Stimulated activated CD8-positive, alpha-beta memory T cell treated with anti-CD3 and anti-CD28 coated beads, Interleukin-15, amount 100 ng/mL, for 48 hours (primary cell): ENCODE data around the gene GTF3C1.

Experiments
- DNase-seq, 2 donors: peaks; one replicate each; pipeline ENCODE4 v3.0.0-alpha.2; 2020; ENCODE audit warnings: low read depth in 2 of 2

GTF3C1 gene

DNA sequence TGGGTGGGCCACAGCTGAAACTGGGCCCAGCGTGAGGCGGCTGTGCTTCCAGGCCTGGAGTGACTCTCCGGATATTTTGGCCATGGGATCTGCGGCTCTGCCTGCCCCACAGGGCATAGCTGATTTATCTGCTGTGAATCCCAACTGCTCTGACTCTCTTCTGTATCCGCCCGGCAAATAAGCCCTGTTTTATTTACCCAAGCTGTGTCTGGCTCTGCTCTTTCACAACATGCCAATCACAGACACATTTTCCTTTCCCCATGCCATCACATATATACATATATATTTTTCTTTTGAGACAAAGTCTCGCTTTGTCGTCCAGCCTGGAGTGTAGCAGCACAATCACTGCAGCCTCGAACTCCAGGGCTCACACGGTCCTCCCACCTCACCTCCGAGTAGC lies 33.3 kb downstream of the GTF3C1 start:
- no peak for DNase-seq

DNA sequence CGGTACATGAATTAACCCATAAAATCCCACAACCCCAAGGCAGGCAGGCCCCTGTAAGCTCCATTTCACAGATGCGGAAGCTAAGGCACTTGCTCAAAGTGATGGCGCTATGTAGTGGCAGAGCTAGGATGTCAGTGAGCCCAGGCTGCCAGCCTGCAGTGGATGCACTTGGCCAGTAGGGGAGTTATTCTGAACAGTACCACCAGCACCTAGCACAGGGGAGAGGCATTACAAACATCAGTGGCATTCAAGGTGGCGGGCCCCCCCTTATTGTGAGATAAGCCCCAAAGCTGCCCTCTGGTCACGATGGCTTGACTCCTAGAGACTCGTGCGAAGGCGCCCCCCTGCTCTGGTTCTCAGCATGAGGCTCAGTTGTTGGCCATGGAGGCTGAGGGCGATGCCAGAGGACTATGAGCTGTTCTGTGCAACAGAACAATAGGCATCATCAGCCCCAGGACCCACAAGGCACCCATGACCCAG lies 33.8 kb downstream of the GTF3C1 start:
- DNase-seq = no peak

DNA sequence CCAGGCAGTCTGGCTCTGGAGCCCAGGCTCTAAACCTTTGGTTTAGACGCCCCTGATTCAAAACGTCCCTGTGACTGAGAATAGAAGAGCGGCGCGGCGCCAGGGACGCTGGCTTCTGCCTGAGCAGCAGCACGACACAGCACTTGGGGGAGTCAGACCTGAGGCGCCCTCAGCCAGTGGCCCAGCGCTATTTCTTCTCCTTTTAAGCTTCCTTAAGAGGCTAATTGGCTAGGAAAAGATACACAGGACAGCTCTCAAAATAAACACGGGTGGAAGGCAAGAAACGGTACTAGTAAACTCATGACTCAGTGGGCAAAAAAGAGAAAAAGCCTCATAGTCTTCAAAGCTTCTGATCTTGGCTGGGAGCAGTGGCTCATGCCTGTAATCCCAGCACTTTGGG lies 34.9 kb downstream of the GTF3C1 start:
- no peak for DNase-seq

DNA sequence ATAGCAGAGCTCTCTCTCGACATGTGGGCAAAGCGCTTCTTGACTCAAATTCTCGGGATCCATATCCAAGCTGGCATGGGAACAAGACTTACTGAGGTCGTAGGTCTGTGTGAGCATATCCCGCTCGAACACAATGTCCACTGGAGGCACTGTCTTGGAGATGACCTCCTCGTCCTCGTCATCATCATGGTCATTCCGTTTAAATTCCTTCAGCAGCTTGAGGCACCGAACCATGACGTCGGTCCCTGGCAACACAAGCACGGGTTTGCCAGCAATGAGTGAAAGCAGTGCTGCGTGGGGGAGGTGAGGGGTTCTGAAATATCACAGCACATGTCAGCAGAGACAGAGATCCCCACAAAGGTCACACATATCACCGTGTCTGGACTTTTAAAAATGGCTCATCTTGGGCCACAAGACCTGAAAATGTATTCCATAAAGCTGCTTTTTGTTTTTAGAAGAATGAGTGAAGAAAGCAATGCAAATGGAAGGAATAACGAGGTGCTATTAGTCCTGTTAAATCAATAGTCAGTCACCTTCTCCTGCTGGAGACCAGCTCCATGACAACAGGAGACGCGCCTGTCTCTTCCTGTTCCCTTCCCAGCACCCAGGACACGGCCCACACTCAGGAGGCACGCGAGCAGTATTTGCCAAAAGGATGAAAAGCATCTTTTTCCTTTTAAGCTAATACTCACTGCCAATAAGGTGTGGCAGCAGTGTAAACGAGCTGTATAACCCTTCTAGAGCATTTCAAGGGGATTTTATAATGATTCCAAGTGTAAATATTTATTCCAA lies 37.9 kb downstream of the GTF3C1 start:
- DNase-seq = no peak

DNA sequence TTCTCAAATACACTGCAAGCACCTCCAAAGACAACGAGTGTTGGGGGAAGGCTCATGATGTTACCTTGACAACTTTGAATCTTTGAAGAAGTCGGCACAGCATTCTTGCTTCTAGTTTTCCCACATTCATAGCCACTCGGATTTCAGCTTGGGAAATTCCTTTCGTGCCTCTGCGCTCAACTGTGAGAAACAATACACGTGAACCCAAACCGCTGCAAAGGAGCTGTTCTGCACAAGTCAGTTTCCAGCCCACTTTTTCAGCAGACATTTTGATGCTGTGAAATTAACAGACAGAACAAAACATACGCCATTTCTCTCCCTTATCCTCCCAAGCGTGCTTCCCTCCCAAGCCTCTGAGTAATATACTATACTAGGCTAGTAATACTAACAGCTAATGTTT lies 41.2 kb downstream of the GTF3C1 start:
- no peak for DNase-seq

DNA sequence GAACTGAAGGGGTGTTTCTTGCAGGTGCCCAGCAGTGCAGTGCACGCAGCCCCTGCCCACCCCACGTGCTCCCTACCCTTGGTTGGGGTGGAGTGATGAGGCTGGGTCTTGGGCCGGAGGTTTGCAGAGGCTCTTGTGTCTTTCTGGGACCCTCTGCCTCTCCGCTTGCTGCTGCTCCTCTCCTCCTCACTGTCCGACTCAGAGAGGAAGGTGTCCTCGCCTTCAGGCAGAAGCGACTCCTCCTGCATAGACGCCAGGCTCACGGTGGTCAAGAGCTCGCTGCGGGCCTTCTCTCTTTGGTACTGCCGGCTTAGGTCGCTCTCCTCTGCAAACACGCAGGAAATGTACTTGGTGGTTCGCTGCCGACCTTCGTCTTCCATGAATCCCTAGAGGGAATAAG lies 42.9 kb downstream of the GTF3C1 start:
- DNase-seq = no peak

DNA sequence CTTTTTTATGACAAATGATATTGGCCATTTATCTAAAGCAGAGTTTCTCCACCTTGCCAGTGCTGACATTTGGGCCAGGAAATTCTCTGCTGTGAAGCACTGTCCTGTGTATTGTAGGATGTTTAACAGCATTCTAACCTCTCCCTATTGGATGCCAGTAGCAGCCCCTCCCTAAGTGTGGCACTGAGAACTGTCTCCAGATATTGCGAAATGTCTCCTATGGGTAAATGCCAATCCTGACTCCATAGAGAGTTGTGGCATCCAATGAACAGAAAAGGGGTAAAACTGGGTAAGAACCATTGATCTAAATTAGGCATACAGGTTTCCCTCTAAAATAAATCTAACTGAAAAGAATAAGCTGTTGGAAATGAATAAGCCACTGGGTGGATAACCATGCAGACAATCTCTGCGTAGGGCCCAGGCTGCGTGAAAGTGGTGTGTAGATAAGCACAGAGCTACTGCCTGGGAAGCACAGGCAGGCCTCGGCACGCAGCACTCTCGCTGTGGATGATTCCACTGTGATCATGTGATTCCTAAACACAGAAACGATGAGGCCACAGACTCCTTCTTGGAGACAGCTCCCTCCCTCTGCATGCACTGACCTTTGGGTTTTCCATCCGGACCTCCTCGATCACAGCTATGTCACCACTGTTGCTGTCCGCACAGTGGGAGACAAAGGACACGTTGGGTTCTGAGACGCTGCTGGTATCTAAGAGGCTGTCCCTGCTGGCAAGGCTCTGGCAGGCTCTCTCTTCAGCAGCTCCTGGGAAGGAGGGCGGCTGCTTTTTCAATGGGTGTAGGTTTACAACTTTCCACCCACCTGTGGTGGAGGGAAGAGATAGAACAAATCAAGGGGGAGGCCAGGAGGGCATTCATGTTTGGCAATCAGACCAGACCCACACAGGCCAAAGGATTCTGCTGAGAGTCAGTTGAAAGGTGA lies 44.1 kb downstream of the GTF3C1 start:
- DNase-seq = no peak

DNA sequence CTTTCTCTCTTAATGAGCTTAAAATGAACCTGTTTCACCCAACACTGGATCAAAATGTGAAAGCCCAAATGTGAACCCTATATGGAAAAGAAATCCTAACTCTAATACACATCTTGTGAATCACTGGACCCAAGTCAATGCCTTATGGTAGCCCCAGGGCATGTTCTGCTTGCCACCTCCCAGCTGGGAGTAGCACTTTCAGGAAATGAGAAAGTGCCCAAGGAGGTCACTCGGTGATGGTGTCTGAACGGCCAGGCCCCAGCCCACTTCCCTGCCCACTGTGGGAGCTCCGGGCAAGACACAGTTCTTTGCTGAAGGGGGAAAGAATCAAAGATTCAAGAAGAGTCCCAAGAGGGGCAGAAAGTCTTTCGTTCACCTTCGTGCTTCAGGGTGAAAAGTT lies 46.1 kb downstream of the GTF3C1 start:
- DNase-seq = no peak

DNA sequence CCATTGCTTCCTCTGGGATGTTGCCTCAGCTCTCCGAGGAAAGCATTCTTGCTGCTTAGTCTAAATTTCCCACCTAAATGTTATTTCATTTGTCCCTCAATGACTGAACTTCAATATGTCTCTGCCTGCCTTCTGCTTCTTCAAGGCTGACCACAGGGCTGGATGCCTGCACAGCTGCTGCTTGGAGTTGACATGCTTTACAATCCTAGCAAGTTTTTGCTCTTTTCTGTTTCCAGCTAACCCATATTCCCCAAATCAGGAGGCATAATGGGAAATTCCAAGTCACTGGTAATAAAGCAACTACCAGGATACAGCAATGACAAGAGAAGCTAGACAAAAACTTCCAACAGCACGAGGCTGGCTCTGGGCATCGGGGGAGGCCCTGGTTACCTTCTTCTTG lies 48.9 kb downstream of the GTF3C1 start:
- DNase-seq = no peak

DNA sequence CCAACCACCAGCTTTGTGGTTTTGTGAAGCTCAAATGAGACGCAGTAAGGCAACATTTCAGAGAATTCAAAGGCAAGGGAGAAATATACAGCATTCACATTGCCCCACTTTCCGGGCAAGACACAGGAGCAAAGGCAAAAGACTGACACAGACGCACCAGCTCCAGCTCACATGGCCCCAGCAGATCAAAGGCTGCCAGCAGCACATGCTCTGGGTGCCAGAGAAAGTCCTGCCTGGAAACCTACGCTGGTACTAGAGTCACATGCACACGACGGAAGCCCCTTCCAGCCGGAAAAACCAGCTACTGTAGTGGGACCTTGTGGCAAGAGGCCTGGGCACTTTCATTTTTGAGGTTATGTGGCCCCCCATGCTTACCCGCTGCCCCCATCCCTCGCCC lies 50.1 kb downstream of the GTF3C1 start:
- no peak for DNase-seq

DNA sequence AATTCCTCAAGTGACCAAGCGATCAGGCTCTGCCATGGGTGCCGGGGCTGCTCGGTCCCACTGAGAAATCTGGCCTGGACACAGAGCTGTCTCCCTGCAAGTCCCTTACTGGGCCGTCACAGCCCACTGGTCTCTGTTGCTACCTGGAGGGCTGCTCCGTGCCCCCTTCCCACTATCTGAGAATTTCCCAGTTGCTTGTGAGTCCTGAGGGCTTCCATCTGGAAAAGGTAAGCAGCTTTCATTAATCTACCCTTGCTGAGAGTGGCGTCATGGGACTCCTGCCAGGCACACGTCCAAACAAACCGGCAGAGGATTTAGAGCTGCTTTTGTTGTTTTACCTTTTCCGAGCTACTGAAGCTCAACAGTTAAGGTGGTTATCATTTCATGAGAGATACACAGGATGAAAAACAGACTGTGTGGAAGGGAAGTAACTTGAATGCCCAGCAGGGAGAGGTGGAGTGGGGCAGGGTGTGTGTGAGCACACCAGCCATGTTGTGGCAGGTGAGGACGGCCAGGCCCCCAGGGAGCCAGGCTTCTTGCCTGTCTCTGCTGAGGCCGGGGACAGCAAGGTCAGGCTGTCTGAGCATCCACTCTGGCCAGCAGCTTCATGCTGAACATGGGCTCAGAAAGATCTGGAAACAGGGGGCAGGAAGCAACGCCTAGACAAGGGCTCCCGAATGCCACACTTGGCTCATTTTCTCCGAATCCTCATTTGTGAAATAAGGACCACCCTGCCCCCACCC lies 50.6 kb downstream of the GTF3C1 start:
- no peak for DNase-seq

DNA sequence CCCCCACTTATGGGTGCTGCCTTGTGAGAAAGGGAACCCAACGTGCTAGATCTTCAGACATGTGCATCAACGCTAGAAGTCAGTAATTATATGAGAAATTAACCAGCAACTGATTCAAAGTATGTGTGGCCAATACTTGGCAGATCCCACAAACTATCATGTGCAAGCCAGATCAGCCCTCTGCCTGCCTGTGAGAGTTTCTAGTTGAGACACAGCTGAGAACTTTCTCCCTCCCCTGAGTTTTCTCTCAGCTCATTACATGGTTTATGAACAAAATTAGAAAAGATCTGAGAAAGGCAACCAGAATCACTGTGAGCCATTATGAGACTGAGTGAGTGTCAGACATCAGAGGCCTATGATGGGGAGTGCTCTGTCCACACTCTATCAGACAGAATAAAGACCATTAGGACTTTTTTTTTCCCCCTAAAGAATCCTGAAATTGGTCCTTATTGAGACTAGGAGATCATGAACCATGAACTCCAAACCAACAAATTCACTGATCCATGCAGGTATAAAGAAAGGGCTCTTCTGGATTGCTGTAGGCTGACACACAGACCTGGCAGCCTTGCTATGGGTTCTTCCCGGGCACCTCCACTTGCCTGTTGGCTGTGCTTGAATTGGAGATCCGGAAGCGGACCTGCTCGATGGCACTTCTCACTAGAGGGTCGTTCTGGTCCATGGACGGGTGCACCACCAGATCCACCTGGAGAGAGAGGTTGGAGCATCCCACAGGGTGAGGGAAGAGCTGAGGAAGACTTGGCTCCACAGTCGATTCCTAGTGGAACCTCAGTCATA lies 51.5 kb downstream of the GTF3C1 start:
- DNase-seq = no peak

DNA sequence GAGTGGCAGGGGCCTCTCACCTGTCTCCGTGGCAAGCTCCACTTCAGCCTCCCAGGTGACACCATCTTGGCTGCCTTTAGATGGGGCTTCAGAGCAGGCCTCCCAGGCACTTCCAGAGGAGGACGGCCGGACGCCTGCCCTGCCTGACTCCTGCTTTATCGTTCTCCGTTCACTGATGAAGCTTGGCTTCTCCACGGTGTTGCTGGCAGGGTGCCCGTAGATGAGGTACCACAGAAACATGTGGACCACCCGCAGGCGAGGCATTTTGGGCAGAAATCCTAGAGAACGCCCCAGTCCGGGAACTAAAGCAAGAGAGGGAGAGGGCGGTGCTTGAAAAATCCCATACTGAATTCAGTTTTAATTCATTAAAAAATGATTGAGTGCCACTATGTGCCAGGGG lies 54.5 kb downstream of the GTF3C1 start:
- no peak for DNase-seq

DNA sequence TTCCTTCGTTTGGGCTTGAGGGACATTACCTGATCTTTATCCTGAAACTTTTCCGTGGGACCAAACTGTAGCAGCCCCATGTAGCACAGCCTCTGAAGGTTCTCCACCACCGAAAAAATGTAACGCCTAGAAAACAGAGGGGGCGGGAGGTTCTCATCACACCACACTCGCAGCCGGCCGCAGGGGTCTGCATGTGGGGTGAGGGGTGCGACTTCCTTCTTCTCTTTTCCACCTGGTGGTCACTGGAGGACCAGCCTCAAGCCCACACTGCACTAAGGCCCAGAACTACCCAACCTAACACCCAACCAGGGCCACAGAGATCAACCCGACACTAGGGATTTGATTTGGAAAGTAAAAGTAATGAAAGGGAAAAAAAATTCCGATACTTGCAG lies 57.1 kb downstream of the GTF3C1 start:
- DNase-seq = no peak

DNA sequence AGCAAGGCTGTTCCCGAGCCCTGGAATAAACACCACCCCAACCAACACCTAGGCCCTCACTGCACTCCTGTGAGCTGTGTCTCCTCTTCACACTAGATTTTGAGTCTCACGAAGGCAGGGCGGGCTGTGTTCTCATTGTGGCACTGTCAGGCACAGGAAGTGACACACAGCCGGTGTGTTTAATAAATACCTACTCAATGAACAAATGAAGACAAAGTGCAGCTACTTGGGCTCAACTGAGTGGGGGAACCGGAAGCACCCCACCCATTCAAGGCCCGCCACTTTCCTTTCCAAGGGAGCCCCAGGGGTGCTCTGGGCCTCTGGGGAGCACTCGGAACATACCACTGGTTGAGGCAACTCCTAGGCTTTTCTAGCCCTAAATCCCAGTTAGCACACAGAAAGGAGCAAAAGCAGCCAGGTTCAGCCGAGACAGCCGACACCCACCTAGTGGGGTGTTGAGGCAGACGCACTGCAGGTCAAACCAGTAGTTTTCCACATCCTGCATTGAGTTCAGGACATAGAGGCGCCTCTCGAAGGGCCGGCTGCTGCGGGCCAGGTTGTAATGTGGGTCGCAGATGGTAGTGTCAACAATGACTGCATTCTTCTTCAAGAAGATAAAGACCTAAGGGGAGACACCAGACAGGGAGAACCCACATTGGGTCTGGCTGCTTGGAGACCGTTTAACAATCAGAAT lies 57.7 kb downstream of the GTF3C1 start:
- no peak for DNase-seq

DNA sequence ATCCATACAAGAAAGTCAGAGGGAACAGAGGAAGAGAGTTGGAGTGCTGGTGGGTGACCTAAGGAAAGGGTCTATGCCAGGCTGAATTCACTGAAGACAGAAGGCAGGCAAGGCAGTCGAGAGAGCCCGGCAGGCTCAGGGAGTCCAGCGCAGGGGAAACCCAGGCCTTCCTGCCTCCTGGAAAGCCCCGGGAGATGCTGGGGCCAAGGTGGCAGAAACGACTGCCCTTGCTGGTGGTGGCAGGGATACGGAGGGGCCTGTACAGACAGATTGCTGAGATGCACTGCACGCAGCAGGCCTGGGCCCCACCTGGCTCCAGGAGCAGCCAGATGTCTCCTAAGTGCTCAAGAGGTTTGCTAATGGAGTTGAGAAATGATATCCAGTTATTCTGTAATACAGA lies 59.8 kb downstream of the GTF3C1 start:
- no peak for DNase-seq

DNA sequence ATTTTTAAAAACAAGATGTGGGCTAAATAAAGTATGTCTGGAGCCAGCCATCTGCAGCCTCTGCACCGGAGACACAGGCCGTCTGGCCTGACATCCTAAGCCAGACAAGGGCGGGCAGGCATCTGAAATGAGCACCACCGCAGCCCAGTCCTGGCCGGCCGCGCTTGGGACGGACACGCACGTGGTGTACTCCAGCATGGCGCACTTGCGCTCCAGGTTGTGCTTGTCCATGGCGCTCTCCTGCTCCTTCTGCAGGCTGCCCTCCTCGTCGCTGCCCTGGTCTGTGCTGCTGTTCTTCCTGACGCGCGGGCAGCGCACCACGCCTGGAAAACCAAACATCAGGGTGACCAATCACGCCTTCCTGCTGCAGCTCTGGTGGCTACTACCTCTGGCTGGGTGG lies 60.3 kb downstream of the GTF3C1 start:
- DNase-seq = no peak

DNA sequence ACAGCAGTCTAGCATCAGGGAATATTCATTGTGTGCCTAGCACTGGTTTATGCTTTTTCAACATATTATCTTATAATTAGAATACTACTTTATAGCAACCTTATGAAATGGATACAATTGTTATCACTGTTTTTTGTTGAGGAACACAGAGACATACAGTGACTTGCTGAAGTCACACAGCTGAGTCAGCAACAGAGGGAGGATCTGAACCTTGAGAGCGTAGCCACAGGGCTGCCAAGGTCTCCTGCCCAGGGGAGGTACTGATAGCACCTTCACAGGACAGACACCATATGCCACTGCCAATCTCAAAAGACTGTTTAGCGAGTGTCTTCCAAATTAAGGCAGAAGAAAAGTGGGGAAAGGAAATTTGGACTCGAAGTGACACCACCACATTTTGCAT lies 63.0 kb downstream of the GTF3C1 start:
- DNase-seq = no peak

DNA sequence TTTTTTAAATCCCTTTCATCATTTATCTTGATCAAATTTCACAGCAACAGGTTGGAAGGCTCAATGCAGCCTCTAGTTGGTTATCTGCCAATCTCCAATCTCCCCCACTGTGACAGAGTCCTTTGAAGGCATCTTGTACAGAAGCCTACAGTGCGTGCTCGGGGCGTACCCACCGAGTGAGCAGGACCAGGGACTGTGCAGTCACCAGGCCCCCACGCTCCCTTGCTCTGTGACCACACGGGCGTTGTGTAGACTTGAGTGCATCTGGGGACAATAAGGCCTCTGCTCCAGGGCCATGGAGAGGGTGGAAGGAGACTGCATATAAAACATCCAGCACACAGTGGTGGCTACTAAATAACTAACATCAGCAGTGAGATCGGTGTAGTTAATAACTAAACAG lies 63.4 kb downstream of the GTF3C1 start:
- no peak for DNase-seq

DNA sequence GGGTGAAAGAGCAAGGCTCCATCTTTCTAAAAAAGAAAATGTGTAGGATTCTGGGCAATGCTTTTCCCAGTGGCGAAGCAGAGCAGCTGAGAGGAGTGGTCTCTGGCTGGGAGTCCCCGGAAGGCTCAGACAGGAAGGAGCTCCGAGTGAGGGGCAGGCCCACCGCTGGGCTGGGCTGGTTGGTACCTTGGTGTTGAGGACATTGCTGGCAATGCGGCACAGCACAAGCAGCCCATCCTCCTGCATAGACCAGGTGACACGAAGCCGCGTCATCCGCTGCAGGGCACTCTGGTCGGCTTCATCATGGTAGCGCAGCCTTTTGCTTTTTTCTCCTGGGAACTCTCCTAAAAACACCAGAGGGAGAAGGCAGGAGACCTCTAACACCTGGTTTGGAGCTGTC lies 63.9 kb downstream of the GTF3C1 start:
- DNase-seq = no peak

DNA sequence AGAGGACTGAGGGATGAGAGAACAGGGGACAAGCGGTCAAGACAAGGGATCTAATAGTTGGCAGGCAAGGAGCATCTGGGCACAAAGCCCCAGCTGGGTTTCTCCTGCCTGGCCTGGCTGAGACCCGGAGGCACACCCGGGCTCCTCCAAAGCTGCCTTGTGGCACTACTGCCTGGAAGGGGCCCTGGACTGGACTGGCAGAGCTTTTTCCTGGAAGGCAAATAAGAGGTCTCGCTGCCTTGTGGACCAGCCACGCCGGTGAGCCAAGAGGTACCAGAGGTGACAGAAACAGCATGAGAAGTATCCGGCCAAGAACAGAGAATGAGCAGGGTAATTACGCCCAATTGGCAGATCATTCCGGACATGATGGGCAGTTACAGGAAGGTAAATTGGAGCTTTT lies 64.6 kb downstream of the GTF3C1 start:
- no peak for DNase-seq
